Measurements from ENCODE around the gene ARHGEF12. TPM values are rescaled to one million over a fixed set of nuclear protein-coding genes. Genes with fewer than 3 reads are reported as not detected.
A peak's percentile ranks its signal among the peaks of the same experiment; 100 is the strongest.

The ARHGEF12 gene
- total RNA-seq, 4 donors from 2014 or later: 99.7 to 135 (median 112) TPM

GRCh38 chr11:120515186-120515723 is 179.0 kb downstream of the ARHGEF12 start:
- WGBS, 2 donors (ENCODE audit: low coverage in 1 of 2): 84 to 100% methylated on average over 1 to 4 of the region's 7 CpGs
- H3K4me1 ChIP-seq: peaks cover 0 to 19% (median 0%) of the 10 kb centered on the region in 3 donors
- H3K27ac ChIP-seq: no peak overlapping the region
- H3K4me3 ChIP-seq: no peak overlapping the region
- ATAC-seq: no peak
- H3K27me3 ChIP-seq: peaks cover 48% of the 10 kb centered on the region
- no peaks in the 10 kb centered on the region for H3K36me3 ChIP-seq
- H3K9me3 ChIP-seq: no peaks in the 10 kb centered on the region
- TF ChIP-seq EP300 (IDR thresholded peaks at IDR 0.05): no peak
- no peak for TF ChIP-seq POLR2AphosphoS5 (IDR thresholded peaks at IDR 0.05)
- no peak for TF ChIP-seq POLR2A (IDR thresholded peaks at IDR 0.05)
- TF ChIP-seq, protein P1, sequence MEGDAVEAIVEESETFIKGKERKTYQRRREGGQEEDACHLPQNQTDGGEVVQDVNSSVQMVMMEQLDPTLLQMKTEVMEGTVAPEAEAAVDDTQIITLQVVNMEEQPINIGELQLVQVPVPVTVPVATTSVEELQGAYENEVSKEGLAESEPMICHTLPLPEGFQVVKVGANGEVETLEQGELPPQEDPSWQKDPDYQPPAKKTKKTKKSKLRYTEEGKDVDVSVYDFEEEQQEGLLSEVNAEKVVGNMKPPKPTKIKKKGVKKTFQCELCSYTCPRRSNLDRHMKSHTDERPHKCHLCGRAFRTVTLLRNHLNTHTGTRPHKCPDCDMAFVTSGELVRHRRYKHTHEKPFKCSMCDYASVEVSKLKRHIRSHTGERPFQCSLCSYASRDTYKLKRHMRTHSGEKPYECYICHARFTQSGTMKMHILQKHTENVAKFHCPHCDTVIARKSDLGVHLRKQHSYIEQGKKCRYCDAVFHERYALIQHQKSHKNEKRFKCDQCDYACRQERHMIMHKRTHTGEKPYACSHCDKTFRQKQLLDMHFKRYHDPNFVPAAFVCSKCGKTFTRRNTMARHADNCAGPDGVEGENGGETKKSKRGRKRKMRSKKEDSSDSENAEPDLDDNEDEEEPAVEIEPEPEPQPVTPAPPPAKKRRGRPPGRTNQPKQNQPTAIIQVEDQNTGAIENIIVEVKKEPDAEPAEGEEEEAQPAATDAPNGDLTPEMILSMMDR (IDR thresholded peaks at IDR 0.05): no peak

DNA sequence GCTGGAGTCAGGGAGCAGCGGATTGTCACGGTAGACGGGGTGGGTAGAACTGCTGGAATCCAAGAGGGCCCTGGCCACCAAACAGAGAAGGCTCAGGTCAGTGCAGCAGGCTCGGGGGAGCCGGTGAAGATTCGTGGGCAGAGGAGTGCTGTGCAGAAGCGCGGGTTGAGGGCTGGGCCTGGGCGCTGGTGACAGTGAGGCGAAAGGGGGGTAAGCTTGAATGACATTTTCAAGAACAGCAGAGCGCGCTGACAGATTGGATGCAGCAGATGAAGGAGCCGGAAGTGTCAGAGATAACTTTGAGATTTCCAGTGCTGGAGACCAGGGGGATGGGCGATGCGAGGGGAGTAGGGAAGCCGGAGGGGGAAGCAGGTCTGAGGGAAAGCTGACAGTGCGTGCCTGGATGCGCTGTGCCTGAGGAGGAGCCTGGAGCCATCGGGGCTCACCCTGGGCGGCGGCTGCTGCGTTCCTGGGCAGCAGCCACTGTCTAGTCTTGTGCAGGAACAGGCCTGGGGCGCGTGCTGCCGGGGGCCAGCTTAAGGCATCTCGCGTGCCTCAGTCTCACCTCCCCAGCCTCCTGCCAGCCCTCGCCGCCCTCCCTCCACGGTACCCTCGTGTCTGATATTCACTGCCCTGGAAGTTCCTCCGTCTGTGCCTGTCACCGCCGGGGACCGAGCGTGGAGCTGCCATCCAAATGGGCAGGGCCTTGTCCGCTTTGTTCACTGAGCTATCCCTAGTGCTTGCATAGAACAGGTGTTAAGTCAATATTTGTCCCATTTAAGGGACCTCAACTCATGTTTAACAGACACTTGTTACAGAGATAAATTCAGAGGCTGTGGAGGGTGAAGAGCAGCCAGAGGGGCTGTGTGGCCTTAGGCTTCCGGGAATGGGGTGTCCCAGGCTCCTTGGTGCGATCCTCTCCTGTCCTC is 180.5 kb downstream of the ARHGEF12 start:
- Histone ChIP-seq H3K27ac (peak overlapping the region in 1 of 4 donors; percentile 29), H3K36me3 (no peaks in the 10 kb centered on the region), H3K9me3 (no peaks in the 10 kb centered on the region), H3K4me1 (peaks cover 0 to 10% (median 0%) of the 10 kb centered on the region in 3 donors), H3K27me3 (peaks cover 40% of the 10 kb centered on the region), H3K4me3 (no peak overlapping the region)
- 53 to 55% methylated on average over 12 to 24 of the region's 39 CpGs for WGBS, 2 donors (ENCODE audit: low coverage in 1 of 2)
- TF ChIP-seq EP300 (IDR thresholded peaks at IDR 0.05) (no peak), POLR2A (IDR thresholded peaks at IDR 0.05) (no peak), POLR2AphosphoS5 (IDR thresholded peaks at IDR 0.05) (no peak)
- TF ChIP-seq, protein P1 (IDR thresholded peaks at IDR 0.05): no peak
- no peak for ATAC-seq

- Histone ChIP-seq H3K36me3 (no peaks in the 10 kb centered on the region), H3K4me3 (no peak overlapping the region), H3K9me3 (no peaks in the 10 kb centered on the region), H3K27ac (peak overlapping the region in 2 of 4 donors; percentile 29 to 51), H3K27me3 (peaks cover 33% of the 10 kb centered on the region), H3K4me1 (peaks cover 0 to 4% (median 0%) of the 10 kb centered on the region in 3 donors)
- no peak for TF ChIP-seq EP300 (IDR thresholded peaks at IDR 0.05)
- TF ChIP-seq POLR2AphosphoS5 (IDR thresholded peaks at IDR 0.05): no peak
- TF ChIP-seq, protein P1 (IDR thresholded peaks at IDR 0.05): no peak
- no peak for TF ChIP-seq POLR2A (IDR thresholded peaks at IDR 0.05)
- no peak for ATAC-seq
- 39% methylated on average over 5 of the region's 13 CpGs; no CpG with 5 or more reads in 1 of the 2 donors for WGBS, 2 donors (ENCODE audit: low coverage in 1 of 2)
Observed at GRCh38 chr11:120517390-120517761, 181.2 kb downstream of the ARHGEF12 start.

GRCh38 chr11:120517801-120518291 is 181.6 kb downstream of the ARHGEF12 start:
- peak; percentile 77 for ATAC-seq
- H3K36me3 ChIP-seq: no peaks in the 10 kb centered on the region
- peak overlapping the region in 2 of 4 donors; percentile 29 to 51 for H3K27ac ChIP-seq
- no peaks in the 10 kb centered on the region for H3K4me1 ChIP-seq
- TF ChIP-seq POLR2AphosphoS5 (IDR thresholded peaks at IDR 0.05) (no peak), POLR2A (IDR thresholded peaks at IDR 0.05) (no peak), EP300 (IDR thresholded peaks at IDR 0.05) (no peak)
- TF ChIP-seq, protein P1 (IDR thresholded peaks at IDR 0.05): no peak
- no peak overlapping the region for H3K4me3 ChIP-seq
- WGBS, 2 donors (ENCODE audit: low coverage in 1 of 2): 66 to 71% methylated on average over 4 to 6 of the region's 7 CpGs
- no peaks in the 10 kb centered on the region for H3K9me3 ChIP-seq
- peaks cover 28% of the 10 kb centered on the region for H3K27me3 ChIP-seq
